Measurements from ENCODE around the gene VAC14.
A peak's percentile ranks its signal among the peaks of the same experiment; 100 is the strongest.
"Not testable (repeated sequence)": the region's sequence is repeated elsewhere in the genome, so short reads cannot be mapped to it uniquely, and the experiment has no call there.

VAC14 gene

GRCh38 chr16:70743791-70744190, 57.2 kb downstream of the VAC14 start:
- no peak overlapping the region for H3K4me3 ChIP-seq (ENCODE audit: low read depth, low read length)
- TF ChIP-seq CTCF (IDR thresholded peaks at IDR 0.05; ENCODE audit: low read depth, low read length, missing control alignments) = no peak
- no peak for DNase-seq (ENCODE audit: low read depth)

GRCh38 chr16:70742967-70743366, 58.0 kb downstream of the VAC14 start:
- not testable (repeated sequence) for DNase-seq (ENCODE audit: low read depth); H3K4me3 ChIP-seq (ENCODE audit: low read depth, low read length)

- no peak for DNase-seq (ENCODE audit: low read depth)
- no peak for TF ChIP-seq CTCF (IDR thresholded peaks at IDR 0.05; ENCODE audit: low read depth, low read length, missing control alignments)
- H3K4me3 ChIP-seq (ENCODE audit: low read depth, low read length) = no peak overlapping the region
Measured at GRCh38 chr16:70741783-70742125, 59.2 kb downstream of the VAC14 start.

GRCh38 chr16:70740914-70741782, 59.8 kb downstream of the VAC14 start:
- no peak overlapping the region for H3K4me3 ChIP-seq (ENCODE audit: low read depth, low read length)
- TF ChIP-seq CTCF (IDR thresholded peaks at IDR 0.05; ENCODE audit: low read depth, low read length, missing control alignments) = no peak
- DNase-seq (ENCODE audit: low read depth) = no peak

GRCh38 chr16:70740174-70740913, 60.6 kb downstream of the VAC14 start:
- TF ChIP-seq CTCF (IDR thresholded peaks at IDR 0.05; ENCODE audit: low read depth, low read length, missing control alignments) = no peak
- H3K4me3 ChIP-seq (ENCODE audit: low read depth, low read length) = no peak overlapping the region
- DNase-seq (ENCODE audit: low read depth) = no peak

GRCh38 chr16:70739389-70739788, 61.6 kb downstream of the VAC14 start:
- TF ChIP-seq CTCF (IDR thresholded peaks at IDR 0.05; ENCODE audit: low read depth, low read length, missing control alignments) = no peak
- H3K4me3 ChIP-seq (ENCODE audit: low read depth, low read length) = no peak overlapping the region
- DNase-seq (ENCODE audit: low read depth) = no peak

- H3K4me3 ChIP-seq (ENCODE audit: low read depth, low read length) = no peak overlapping the region
- no peak for DNase-seq (ENCODE audit: low read depth)
- TF ChIP-seq CTCF (IDR thresholded peaks at IDR 0.05; ENCODE audit: low read depth, low read length, missing control alignments) = peak; percentile 59
Measured at GRCh38 chr16:70738083-70738977, 62.6 kb downstream of the VAC14 start.
